ENCODE results near the gene GGNBP2. TPM values are rescaled to one million over a fixed set of nuclear protein-coding genes. Genes with fewer than 3 reads are reported as not detected.
"Not testable (repeated sequence)": the region's sequence is repeated elsewhere in the genome, so short reads cannot be mapped to it uniquely, and the experiment has no call there.

GGNBP2 gene
- total RNA-seq, 1 donor from 2014 or later: 75.4 TPM

DNA sequence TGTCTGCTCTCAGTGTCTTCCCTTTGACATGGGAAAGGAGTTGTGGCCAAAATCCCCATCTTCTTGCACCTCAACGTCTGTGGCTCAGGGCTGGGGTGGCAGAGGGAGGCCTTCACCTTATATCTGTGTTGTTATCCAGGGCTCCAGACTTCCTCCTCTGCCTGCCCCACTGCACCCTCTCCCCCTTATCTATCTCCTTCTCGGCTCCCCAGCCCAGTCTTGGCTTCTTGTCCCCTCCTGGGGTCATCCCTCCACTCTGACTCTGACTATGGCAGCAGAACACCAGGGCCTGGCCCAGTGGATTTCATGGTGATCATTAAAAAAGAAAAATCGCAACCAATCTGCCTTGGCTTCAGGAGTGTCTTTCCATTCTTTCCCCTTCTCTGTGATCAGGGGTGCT, 55.7 kb downstream of the GGNBP2 start:
- DNase-seq (ENCODE audit: low spot score): peak; percentile 37

DNA sequence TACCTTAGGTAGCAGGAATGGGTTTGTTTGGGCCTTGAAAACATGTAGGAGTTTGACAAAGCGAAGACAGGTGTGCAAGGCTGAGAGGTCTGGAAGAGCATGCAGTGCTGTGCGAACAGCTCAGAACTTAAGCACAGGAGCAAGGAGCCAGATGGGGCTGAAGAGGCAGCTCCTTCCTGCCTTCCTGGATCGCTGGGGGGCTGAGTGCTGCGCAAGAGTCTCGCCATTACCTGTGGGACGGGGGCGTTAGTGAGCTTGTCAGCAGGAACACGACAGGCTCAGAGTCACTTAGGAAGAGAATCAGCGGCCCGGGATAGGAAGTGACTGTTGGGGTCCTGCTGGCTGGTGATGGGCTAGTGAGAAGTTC, 56.2 kb downstream of the GGNBP2 start:
- no peak for DNase-seq (ENCODE audit: low spot score)

DNA sequence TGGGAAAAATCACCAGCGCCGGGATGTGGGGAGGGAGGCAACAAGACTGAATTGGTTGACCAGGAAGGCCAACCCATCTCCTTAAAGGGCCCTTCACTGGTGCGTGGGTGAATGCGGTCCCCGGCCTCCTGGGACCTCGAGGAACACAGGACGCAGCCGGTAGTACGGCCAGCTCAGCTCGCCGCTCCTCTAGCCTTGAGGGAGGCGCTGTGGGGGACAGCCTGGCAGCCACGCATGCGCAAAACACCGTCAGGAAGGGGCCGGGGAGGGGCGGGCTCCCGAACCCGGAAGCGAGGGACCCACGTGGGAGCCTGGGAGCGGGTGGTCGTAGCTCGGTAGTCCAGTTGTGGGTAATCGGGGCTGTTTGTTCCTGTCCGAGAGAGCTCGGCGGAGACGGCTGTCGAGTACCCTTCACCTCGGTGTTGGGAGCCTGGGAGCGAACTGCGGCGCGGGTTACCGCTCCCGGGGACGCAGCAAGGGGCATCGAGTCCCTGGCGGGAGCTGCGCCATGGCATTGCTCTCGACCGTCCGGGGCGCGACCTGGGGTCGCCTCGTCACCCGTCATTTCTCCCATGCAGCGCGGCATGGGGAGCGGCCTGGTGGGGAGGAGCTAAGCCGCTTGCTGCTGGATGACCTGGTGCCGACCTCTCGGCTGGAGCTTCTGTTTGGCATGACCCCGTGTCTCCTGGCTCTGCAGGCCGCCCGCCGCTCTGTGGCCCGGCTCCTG, 56.7 kb downstream of the GGNBP2 start, which contains the start of gene MRM1:
Gene MRM1, plus strand, starts transcription at position 281 of the 727 bp plus-strand sequence. Its CDS starts 228 bp downstream, at position 509.
- peak; percentile 99 for DNase-seq (ENCODE audit: low spot score)

DNA sequence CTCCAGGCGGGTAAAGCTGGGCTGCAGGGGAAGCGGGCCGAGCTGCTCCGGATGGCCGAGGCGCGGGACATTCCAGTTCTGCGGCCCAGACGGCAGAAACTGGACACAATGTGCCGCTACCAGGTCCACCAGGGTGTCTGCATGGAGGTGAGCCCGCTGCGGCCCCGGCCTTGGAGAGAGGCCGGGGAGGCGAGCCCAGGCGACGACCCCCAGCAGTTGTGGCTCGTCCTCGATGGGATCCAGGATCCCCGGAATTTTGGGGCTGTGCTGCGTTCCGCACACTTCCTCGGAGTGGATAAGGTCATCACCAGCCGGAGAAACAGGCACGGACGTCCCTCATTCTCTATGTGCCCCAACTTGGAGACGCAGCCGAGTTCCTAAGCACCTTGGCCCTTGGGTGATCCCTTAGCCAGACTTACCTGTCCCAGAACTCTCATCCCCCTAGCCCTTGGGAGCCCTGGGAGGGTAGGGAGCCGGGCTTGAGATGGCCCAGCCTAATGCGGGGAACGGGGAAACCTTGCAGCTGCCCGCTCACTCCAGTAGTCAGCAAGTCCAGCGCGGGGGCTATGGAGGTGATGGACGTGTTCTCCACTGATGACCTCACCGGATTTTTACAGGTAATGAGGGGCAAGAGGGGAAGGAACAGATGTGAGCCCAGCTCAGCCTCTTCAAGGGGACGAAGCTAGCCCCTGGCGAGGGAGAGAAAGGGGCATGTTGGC, 57.5 kb downstream of the GGNBP2 start:
- DNase-seq (ENCODE audit: low spot score): peak; percentile 89

DNA sequence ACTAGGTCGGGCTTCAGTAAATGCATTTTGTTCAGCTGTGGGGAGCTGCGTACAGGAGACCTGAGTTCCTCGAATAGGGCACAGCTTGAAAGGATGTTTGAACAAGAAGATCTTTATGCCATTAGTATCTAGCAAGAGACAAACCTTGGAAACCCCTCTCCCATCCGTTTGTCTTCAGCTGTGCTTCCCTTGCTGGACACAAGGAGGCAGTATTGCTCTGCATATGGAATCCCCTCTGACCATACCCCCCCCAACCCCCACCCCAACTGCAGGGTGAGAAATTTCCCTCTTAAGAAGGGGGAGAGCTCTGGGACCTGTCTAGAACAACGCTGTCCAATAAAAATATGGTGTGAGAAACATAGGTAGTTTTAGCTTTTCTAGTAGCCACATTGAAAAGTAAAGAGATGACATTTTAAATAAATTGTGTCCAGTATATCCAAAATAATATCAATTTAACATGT, 58.2 kb downstream of the GGNBP2 start:
- DNase-seq (ENCODE audit: low spot score): peak; percentile 49

DNA sequence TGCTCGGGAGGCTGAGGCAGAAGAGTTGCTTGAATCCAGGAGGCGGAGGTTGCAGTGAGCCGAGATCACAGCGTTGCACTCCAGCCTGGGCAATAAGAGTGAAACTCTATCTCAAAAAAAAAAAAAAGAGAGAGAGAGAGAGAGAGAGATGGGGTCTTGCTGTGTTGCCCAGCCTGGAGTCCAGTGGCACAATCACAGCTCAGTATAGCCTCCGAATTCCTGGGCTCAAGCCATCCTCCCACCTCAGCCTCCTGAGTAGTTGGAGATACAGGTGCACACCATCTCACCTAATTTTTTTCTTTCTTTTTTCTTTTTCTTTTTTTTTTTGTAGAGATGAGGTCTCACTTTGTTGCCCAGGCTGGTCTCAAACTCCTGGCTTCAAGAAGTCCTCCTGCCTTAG, 60.3 kb downstream of the GGNBP2 start:
- not testable (repeated sequence) for DNase-seq (ENCODE audit: low spot score)

DNA sequence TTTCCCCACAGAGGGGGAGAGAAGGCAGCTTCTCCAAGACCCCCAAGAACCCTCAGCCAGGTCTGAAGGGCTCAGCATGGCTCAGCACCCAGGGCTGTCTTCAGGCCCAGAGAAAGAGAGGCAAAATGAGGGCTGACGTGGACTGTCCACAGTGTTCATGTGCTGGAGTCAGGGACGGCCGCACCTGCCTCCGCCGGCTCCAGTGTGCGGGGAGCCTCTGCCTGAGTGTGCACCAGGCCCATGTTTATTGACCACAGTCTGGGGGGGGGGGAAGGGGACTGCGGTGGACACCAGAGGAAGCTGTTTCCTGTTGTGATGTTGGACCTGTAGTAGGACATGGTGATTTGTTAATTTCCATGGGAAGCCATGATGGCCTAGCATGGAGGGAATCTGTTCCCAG, 63.6 kb downstream of the GGNBP2 start:
- no peak for DNase-seq (ENCODE audit: low spot score)

DNA sequence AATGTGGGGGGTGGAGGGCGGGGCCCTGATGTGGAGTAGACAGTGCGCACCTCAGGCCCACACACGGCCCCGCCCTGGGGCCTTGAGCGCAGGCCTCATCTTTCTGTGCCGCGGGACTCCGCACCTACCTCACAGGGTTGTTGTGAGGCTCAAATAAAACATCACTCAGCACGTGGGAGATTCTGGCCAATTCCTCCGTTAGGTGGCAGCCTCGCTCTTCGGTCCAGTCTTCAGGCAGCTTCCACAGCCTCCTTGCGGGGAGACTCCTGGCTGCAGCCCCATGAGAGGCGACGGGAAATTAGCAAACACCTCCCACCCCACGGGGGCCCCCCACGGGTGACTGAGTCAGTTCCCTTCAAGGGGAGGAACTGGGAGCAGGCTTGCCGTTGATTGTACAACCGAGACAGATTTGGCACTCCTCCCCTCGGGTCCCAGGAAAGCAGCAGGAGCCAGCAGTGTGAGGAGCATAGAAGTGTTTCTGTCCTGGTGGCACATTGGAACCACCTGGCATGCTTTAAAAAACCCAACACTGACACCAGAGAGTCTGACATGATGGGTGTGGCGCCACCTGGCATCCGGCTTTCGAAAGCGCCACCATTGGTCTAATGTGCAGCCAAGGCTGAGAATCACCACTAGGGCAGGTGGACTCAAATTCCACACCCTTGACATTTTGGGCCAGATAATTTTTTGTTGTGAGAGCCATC, 64.2 kb downstream of the GGNBP2 start:
- DNase-seq (ENCODE audit: low spot score): no peak

DNA sequence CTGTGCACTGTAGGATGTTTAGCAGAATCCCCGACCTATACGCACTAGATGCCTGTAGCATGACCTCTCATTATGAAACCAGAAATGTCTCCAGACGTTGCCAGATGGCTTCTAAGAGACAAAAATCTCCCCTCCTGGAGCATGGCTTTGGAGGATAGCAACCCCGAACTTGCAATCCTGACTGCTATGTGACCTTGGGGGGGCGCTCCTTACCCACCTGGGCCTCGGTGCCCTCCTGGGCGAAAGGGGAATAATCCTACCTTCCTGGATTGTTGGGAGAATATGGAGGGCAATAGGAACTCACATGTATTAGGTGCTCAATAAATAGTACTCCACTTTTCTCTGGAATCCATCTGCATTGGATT, 64.8 kb downstream of the GGNBP2 start:
- DNase-seq (ENCODE audit: low spot score): no peak

DNA sequence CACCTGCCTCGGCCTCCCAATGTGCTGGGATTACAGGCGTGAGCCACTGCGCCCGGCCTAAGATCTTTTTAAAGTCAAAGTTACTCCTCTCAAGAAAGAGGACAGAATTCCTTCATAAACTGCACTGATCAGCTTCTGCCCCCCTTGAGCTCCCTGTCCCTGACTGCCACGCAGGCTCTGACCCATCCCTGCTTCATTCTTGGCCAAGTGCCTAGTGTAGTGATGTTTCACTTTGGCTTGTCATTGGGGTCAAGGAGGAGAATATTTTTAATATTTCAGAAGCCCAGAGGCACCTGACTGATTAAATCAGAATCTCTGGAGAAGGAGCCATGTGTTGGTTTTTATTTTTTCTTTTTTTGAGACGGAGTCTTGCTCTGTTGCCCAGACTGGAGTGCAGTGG, 65.8 kb downstream of the GGNBP2 start:
- no peak for DNase-seq (ENCODE audit: low spot score)

DNA sequence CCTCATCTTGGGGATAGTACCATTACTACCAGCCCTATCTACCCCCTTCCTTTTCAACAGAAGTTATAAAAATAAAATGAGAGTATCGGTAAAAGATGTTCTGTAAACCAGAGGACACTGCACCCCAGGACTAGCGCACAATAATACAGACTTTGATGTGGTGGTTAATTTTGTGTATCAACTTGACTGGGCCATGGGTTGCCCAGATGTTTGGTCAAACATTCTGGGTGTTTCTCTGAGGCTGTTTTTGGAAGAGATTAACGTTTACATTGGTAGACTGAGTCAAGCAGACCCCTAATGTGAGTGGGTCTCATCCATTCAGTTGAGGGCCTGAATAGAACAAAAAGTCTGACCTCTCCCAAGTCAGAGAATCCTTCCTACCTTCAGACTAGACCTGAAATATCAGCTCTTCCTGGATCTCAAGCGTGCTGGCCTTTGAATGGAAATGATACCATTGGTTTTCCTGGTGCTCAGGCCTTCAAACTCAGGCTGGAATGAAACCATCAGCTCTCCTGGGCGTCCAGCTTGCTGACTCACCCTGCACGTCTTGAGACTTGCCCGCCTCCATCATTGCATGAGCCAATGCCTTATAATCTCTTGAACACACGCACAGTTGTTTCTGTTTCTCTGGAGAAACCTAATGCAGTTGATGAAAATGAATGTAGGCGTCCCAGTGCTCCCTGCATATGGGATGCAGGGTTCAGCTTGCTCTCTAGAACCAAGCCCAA, 66.8 kb downstream of the GGNBP2 start:
- DNase-seq (ENCODE audit: low spot score): no peak

DNA sequence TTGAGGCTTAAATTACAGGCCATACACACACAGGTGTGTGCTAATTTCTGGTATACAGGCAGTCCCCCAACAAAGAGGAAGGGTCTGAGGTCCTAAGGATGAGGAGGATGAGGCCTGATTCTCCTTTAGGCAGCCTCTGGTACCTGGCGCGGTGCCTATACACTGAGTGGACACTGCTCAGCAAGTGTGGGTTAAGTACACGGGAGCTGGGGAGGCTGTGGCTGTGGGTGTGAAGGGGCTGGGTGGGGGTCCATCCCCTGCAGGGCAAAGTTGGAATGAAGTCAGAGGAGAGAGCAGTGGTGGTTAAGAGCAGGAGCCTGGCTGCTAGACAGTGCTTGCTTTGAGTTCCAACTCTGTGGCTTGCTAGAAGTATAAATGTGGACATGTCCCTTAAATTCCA, 67.6 kb downstream of the GGNBP2 start:
- DNase-seq (ENCODE audit: low spot score): no peak

DNA sequence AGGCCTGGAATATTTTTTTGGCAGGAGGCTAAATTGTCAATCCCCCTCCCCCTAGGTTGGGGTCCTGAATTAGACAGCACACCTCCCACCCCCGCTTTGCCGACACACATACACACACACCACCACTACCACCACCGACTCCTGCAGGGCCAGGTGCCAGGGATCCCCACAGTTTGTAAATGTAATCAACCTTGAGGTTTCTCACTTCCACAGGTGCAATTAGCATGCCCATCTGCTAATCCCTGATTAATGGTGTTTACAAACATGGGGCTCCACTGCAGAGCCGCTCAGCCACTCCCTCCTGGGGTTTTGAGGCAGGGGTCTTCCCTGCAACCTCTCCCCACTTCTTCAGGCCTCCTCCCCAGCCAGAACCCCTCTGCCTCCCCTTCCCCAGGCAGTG, 68.4 kb downstream of the GGNBP2 start:
- DNase-seq (ENCODE audit: low spot score): no peak

DNA sequence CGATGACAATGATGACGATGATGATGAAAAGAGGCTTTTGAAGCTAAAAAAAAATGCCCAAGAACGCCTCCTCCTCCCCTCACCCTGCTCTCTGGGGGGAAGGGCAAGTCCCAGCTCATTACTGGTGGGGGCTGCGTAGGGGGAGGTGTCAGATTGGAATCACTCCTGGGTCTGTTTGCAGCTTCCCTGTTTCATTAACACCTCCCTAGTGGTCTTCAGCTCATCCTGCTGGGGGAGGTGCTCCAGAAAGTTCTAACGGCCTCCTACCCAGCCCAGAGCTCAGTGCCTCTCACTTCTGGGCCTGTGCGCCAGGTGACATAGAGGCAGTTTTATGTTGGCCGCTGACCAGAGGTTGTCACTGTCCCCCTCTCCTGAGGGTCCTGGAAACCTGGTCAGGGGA, 69.4 kb downstream of the GGNBP2 start:
- no peak for DNase-seq (ENCODE audit: low spot score)

DNA sequence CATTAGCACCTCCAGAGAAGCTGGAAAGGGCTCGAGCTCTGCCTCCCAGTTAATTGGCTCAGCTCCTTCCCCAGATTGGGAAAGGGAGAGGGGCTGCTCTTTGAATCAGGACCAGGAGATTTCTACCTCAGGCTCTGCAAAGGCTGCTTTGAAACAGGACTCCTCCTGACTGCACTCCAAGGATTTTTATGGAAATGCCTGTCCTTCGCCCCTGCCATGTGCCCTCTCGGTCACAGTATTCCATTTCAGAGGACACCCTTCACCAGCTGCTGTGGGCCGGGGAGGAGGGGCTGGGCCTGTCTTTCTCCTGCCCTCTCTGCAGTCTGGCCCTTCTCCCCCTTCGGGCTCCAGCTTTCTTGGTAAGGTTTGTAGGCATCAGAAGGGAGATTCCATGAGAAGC, 70.2 kb downstream of the GGNBP2 start:
- DNase-seq (ENCODE audit: low spot score): no peak

DNA sequence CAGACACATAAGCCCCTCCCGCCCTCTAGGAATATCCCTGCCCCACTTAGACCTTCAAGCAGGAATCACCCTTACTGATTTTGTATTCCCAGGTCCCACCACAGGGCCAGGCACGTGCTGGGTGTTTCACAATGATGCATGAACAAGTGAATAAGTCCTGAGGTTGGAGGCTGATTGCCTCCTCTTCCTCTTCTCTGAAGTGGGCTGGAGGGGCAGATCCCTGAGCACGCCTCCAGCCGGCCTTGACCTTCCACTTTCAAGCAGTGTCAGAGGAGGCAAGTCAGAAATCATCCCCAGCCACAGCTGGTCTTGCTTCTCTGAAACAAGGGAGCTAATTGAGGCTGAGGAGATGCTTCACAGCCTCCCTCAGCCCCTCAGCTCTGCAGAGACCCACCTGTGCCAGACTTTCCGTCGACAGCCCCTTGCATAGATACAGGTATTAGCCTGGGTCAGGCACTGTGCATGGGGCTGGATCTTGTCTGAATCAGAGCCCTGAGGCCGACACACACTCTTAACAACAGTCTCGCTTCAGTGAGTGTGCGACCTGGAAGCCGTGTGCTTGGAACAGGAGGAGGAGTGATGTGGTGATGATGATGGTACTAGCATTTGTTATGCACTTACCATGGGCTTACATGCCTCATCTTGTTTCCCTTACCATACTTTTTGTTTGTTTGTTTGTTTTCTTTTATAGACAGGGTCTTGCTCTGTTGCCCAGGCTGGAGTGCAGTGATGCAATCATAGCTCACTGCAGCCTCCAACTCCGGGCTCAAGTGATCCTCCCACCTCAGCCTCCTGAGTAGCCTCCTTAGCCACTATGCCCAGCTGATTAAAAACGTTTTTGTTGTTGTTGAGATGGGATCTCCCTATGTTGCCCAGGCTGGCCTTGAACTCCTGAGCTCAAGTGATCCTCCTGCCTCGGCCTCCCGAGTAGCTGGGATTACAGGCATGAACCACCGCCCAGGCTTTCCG, 71.6 kb downstream of the GGNBP2 start:
- DNase-seq (ENCODE audit: low spot score): no peak

DNA sequence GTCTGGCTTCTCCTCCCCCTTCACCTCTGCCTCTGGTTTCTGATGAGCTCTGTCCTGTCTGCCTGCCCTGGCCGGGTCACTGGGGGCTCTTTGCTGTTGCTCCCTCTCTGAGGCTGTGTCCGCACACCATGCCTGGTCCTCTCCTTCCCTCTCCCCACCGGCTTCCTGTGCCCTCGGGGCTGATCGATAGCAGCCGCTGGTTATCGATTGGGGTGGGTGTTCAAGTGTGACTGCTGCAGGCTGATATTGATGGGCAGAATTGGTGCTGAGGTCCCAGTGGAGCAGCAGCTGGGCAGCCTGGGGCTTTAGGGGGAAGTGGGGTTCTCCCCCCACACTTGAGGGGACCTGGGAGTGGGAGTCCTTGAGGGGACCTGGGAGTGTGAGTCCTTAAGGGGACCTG, 73.1 kb downstream of the GGNBP2 start:
- DNase-seq (ENCODE audit: low spot score): no peak

DNA sequence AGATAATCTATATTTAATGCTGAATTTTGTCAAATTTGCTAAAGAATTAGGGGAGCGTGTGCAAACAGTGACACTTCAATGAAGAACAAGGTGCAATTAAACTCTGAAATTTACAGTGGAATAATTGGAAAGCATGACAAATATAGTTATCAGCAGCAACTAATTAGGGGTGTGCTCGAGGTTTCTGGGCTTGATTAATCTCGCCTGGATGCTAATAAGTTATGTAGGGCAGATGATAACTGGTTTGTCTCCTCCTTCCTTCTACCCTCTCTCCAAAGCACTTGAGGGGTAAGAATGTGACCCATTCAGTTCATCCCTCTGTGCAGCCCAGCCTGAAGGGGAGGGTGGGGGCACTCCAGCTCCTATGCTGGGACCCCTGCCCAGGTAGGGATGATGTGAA, 78.6 kb downstream of the GGNBP2 start:
- no peak for DNase-seq (ENCODE audit: low spot score)

DNA sequence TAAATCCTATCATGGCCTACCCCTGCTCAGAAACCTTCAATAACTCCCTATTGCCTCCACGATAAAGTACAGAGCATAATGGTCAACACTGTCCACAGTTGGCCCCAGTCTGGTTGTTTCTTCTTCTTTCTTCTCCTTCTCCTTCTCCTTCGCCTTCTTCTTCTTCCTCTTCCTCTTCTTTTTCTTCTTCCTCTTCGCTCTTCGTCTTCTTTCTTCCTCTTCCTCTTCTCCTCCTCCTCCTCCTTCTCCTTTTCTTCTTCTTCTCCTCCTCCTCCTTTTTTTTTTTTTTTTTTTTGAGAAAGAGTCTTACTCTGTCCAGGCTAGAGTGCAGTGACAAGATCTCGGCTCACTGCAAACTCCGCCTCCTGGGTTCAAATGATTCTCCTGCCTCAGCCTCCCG, 80.5 kb downstream of the GGNBP2 start:
- DNase-seq (ENCODE audit: low spot score): no peak

DNA sequence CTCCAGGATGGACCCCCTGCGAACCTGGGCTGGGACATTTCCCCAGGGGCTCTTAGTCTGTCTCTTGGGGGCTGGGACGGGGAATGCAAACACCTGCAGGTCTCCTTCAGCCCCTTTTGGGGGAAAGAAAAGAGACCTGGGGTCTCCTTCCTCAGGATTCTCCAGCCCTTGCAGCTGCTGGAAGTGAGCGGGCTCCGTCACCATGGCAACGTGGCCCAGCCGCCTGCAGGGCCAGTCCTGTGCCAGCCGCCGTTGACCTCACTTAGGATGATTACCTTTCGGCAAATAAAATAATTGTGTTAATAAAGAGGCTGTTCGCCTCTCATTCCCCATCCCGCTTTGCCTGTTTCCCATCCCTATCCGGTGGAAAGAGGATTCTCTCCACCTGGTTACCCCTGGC, 82.4 kb downstream of the GGNBP2 start:
- no peak for DNase-seq (ENCODE audit: low spot score)
